Ishikawa (cell line): ENCODE measurements around the gene KRT13.

Experiments
- CEBPB ChIP-seq: IDR thresholded peaks from 2 replicates; pipeline ENCODE4 v1.6.1; 2012
- CREB1 ChIP-seq: IDR thresholded peaks from 2 replicates; pipeline ENCODE4 v1.6.1; 2012; ENCODE audit warnings: low read depth
- EGR1 ChIP-seq: IDR thresholded peaks from 2 replicates; pipeline ENCODE4 v1.6.1; 2012
- EP300 ChIP-seq: IDR thresholded peaks from 2 replicates; pipeline ENCODE4 v1.6.1; 2012; ENCODE audit warnings: borderline replicate concordance
- FOXM1 ChIP-seq: IDR thresholded peaks from 2 replicates; pipeline ENCODE4 v1.6.1; 2012; ENCODE audit warnings: low read depth, borderline replicate concordance
- NFIC ChIP-seq: IDR thresholded peaks from 2 replicates; pipeline ENCODE4 v1.6.1; 2012
- RAD21 ChIP-seq: IDR thresholded peaks from 2 replicates; pipeline ENCODE4 v1.6.1; 2012; ENCODE audit warnings: low read depth
- REST ChIP-seq: IDR thresholded peaks from 2 replicates; pipeline ENCODE4 v1.6.1; 2012; ENCODE audit warnings: low read depth, mild to moderate bottlenecking
- TAF1 ChIP-seq: IDR thresholded peaks from 2 replicates; pipeline ENCODE4 v1.6.1; 2012; ENCODE audit warnings: low read depth, mild to moderate bottlenecking
- TCF12 ChIP-seq: IDR thresholded peaks from 2 replicates; pipeline ENCODE4 v1.6.1; 2012; ENCODE audit warnings: low read depth
- TEAD4 ChIP-seq: IDR thresholded peaks from 2 replicates; pipeline ENCODE4 v1.6.1; 2012
- YY1 ChIP-seq: IDR thresholded peaks from 2 replicates; pipeline ENCODE4 v1.6.1; 2012; ENCODE audit warnings: low read depth
- ZBTB7A ChIP-seq: IDR thresholded peaks from 2 replicates; pipeline ENCODE4 v1.6.1; 2012; ENCODE audit warnings: low read depth
- TF ChIP-seq, protein P1 (sequence below): IDR thresholded peaks from 2 replicates; pipeline ENCODE4 v1.6.1; 2012
- TF ChIP-seq, protein P2 (sequence below): IDR thresholded peaks from 2 replicates; pipeline ENCODE4 v1.6.1; 2012

KRT13 gene

GRCh38 chr17:41463746-41464145 lies 41.7 kb downstream of the KRT13 start:
- TF ChIP-seq RAD21 = no peak
- no peak for TF ChIP-seq YY1
- no peak for TF ChIP-seq FOXM1
- no peak for TF ChIP-seq NFIC
- TF ChIP-seq, protein P1, sequence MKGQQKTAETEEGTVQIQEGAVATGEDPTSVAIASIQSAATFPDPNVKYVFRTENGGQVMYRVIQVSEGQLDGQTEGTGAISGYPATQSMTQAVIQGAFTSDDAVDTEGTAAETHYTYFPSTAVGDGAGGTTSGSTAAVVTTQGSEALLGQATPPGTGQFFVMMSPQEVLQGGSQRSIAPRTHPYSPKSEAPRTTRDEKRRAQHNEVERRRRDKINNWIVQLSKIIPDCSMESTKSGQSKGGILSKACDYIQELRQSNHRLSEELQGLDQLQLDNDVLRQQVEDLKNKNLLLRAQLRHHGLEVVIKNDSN = no peak
- no peak for TF ChIP-seq TCF12
- TF ChIP-seq TEAD4 = no peak
- TF ChIP-seq CREB1 = no peak
- TF ChIP-seq CEBPB = no peak
- no peak for TF ChIP-seq ZBTB7A
- no peak for TF ChIP-seq REST
- no peak for TF ChIP-seq EGR1
- TF ChIP-seq EP300 = no peak
- no peak for TF ChIP-seq TAF1
- TF ChIP-seq, protein P2, sequence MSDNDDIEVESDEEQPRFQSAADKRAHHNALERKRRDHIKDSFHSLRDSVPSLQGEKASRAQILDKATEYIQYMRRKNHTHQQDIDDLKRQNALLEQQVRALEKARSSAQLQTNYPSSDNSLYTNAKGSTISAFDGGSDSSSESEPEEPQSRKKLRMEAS = no peak

DNA sequence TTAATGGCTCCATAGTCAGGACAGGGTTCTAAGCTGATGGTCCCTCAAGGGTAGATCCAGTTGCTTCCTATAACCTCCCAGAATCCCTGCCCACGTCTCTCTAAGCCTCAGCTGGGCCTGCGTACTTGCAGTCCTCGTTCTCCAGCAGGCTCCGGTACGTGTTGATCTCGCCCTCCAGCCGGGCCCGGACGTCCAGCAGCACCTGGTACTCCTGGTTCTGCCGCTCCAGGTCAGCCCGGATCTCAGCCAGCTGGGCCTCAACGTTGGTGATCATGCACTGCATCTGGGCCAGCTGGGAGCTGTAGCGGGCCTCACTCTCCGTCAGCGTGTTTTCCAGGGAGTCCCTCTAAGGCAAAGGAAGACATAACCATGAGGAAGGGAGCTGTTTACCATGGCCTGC lies 42.7 kb downstream of the KRT13 start:
- TF ChIP-seq TAF1 = no peak
- no peak for TF ChIP-seq CREB1
- no peak for TF ChIP-seq EGR1
- TF ChIP-seq, protein P2 = no peak
- TF ChIP-seq, protein P1 = no peak
- no peak for TF ChIP-seq NFIC

GRCh38 chr17:41457676-41458075 lies 47.7 kb downstream of the KRT13 start:
- TF ChIP-seq FOXM1 (no peak), RAD21 (no peak), CREB1 (no peak), TEAD4 (no peak), ZBTB7A (no peak), YY1 (no peak), TCF12 (no peak), REST (no peak), TAF1 (no peak), NFIC (no peak), CEBPB (no peak), EP300 (no peak), EGR1 (no peak)
- TF ChIP-seq, protein P2 = no peak

GRCh38 chr17:41456204-41456603 lies 49.2 kb downstream of the KRT13 start:
- TF ChIP-seq EGR1 (no peak), TEAD4 (no peak), RAD21 (peak; percentile 30)

DNA sequence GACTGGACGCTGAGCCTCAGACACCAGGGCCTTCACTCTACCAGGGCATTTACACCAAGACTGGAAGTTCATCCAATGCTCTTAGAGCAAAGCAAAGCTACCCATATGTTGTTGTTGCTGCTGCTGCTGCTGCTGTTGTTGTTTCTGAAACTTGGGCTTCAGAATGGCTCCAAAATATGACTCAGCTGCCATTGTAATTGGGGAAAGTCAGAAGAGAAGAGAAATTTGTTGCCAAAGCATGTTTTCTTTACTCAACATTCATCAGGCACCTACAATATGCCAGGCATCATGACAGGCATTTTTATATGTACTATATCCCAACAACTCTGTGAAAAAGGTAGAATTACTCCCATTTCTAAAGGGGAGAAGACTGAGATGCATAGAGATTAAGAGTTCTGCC lies 50.2 kb downstream of the KRT13 start:
- TF ChIP-seq YY1 = no peak
- TF ChIP-seq, protein P2 = no peak
- no peak for TF ChIP-seq TCF12
- TF ChIP-seq ZBTB7A = no peak
- no peak for TF ChIP-seq TEAD4

- TF ChIP-seq, protein P2 = no peak
- TF ChIP-seq REST (no peak), CEBPB (no peak), TCF12 (no peak), FOXM1 (no peak), CREB1 (no peak), NFIC (no peak), TEAD4 (no peak), TAF1 (no peak), EP300 (no peak), ZBTB7A (no peak), RAD21 (no peak), YY1 (no peak), EGR1 (no peak)
- TF ChIP-seq, protein P1 = no peak
These were observed 52.3 kb downstream of the KRT13 start for GRCh38 chr17:41453066-41453465.
